GM23248 (cell line): Measurements from ENCODE around the gene TRMT2A. TPM values are rescaled to one million over a fixed set of nuclear protein-coding genes. Genes with fewer than 3 reads are reported as not detected.

Source experiments
- DNase-seq: peaks from one replicate; pipeline ENCODE4 v3.0.0-alpha.2; 2015
- H2AFZ ChIP-seq: fragments of 200-600 bp; sonication (generic); 2 replicates; pipeline ENCODE4 v1.6.1; 2016; ENCODE audit warnings: antibody characterized with exemption
- H3F3A ChIP-seq: fragments of 200-600 bp; sonication (generic); 2 replicates; pipeline ENCODE4 v1.6.1; 2016; ENCODE audit warnings: mild to moderate bottlenecking, antibody characterized with exemption, mixed run types; ENCODE audit not compliant: insufficient read depth
- H3K27ac ChIP-seq: fragments of 200-600 bp; sonication (generic); 2 replicates; pipeline ENCODE4 v1.5.1; 2016; ENCODE audit warnings: mild to moderate bottlenecking
- H3K27me3 ChIP-seq: fragments of 200-600 bp; sonication (generic); replicated peaks from 2 replicates; pipeline ENCODE4 v1.6.1; 2016; ENCODE audit warnings: mild to moderate bottlenecking; ENCODE audit not compliant: insufficient read depth
- H3K36me3 ChIP-seq: fragments of 200-600 bp; sonication (generic); 2 replicates; pipeline ENCODE4 v1.6.1; 2016; ENCODE audit warnings: low read depth, mild to moderate bottlenecking
- H3K4me1 ChIP-seq: fragments of 200-600 bp; sonication (generic); 2 replicates; pipeline ENCODE4 v1.6.1; 2016; ENCODE audit warnings: mild to moderate bottlenecking; ENCODE audit not compliant: insufficient read depth
- H3K4me2 ChIP-seq: fragments of 200-600 bp; sonication (generic); one replicate; pipeline ENCODE4 v1.6.1; 2016; ENCODE audit warnings: mild to moderate bottlenecking; ENCODE audit not compliant: unreplicated experiment
- H3K4me3 ChIP-seq: fragments of 200-600 bp; sonication (generic); 2 replicates; pipeline ENCODE4 v1.5.1; 2016; ENCODE audit warnings: mild to moderate bottlenecking
- H3K79me2 ChIP-seq: fragments of 200-600 bp; sonication (generic); 2 replicates; pipeline ENCODE4 v1.6.1; 2016; ENCODE audit warnings: mild to moderate bottlenecking; ENCODE audit not compliant: insufficient read depth
- H3K9ac ChIP-seq: fragments of 200-600 bp; sonication (generic); 2 replicates; pipeline ENCODE4 v1.6.1; 2016; ENCODE audit warnings: mild to moderate bottlenecking
- H3K9me2 ChIP-seq: fragments of 200-600 bp; sonication (generic); 2 replicates; pipeline ENCODE4 v1.6.1; 2016; ENCODE audit warnings: mixed run types, mild to moderate bottlenecking, moderate library complexity; ENCODE audit not compliant: insufficient read depth
- H3K9me3 ChIP-seq: fragments of 200-600 bp; sonication (generic); one replicate; pipeline ENCODE4 v1.6.1; 2017; ENCODE audit warnings: low read depth
- H4K20me1 ChIP-seq: fragments of 200-600 bp; sonication (generic); 2 replicates; pipeline ENCODE4 v1.6.0; 2016; ENCODE audit not compliant: insufficient read depth
- EZH2 ChIP-seq: fragments of 200-600 bp; sonication (generic); IDR thresholded peaks from 2 replicates; pipeline ENCODE4 v1.6.1; 2018; ENCODE audit warnings: antibody characterized with exemption, mild to moderate bottlenecking; ENCODE audit not compliant: insufficient read depth, poor library complexity, severe bottlenecking
- EZH2phosphoT487 ChIP-seq: fragments of 200-600 bp; sonication (generic); IDR thresholded peaks from 2 replicates; pipeline ENCODE4 v1.6.1; 2018; ENCODE audit warnings: antibody characterized with exemption, moderate library complexity, mild to moderate bottlenecking, low read depth; ENCODE audit not compliant: insufficient read depth
- WGBS, 2 experiments: methylation state at CpG; one replicate each; pipeline ENCODE4 v1.1.6; 2015 to 2017; ENCODE audit warnings: low lambda C conversion rate in 2 of 2, low coverage in 1 of 2; ENCODE audit errors: missing lambda C conversion rate in 2 of 2; 5-methylcytosine and 5-hydroxymethylcytosine counted together
- in situ Hi-C: fragments of 300-500 bp; cut with MboI; formaldehyde crosslinking; loops from 2 replicates; pipeline ENCODE4 v1.15.0; 2020
- polyA plus RNA-seq: library from polyadenylated mRNA; unstranded; fragments of >200 nt; fragmentation: Nextera tagmentation; extraction: Ambion mirVana; gene quantifications from 2 replicates; pipeline ENCODE4 v1.2.1, GENCODE V29; 2016
- total RNA-seq: library from RNA; depleted of rRNA; stranded (reverse); fragments of >200 nt; shearing (Covaris generic); gene quantifications from 2 replicates; pipeline ENCODE4 v1.2.3, GENCODE V29; 2014

TRMT2A gene
- total and polyA plus RNA-seq, 2 experiments from 2014 or later: 42.2 to 72.0 TPM

GRCh38 chr22:20095521-20095920 is 21.5 kb downstream of the TRMT2A start:
- no peak overlapping the region for H3K9ac ChIP-seq
- no peak overlapping the region for H3K4me3 ChIP-seq
- H3K4me2 ChIP-seq: no peak overlapping the region
- H3K9me3 ChIP-seq: no peaks in the 10 kb centered on the region
- no peaks in the 10 kb centered on the region for H3K9me2 ChIP-seq
- H3K27ac ChIP-seq: no peak overlapping the region
- no peaks in the 10 kb centered on the region for H4K20me1 ChIP-seq
- WGBS, 2 experiments: 99 to 100% methylated on average over 4 of the region's 4 CpGs
- H3K36me3 ChIP-seq: peaks cover 56% of the 10 kb centered on the region
- TF ChIP-seq EZH2: no peak
- no peak for TF ChIP-seq EZH2phosphoT487
- peaks cover 3% of the 10 kb centered on the region for H3K4me1 ChIP-seq
- DNase-seq: no peak
- no peak overlapping the region for H2AFZ ChIP-seq
- in situ Hi-C loops: no loop called here
- H3F3A ChIP-seq: peaks cover 9% of the 10 kb centered on the region; the same call in 1 of the 2 replicates
- H3K27me3 ChIP-seq: no peaks in the 10 kb centered on the region
- peaks cover 88% of the 10 kb centered on the region for H3K79me2 ChIP-seq

GRCh38 chr22:20094197-20094807 is 22.7 kb downstream of the TRMT2A start:
- Histone ChIP-seq H3K36me3 (peaks cover 66% of the 10 kb centered on the region), H3K27me3 (no peaks in the 10 kb centered on the region), H3K9me3 (no peaks in the 10 kb centered on the region), H3K9ac (no peak overlapping the region), H3K4me1 (peaks cover 9% of the 10 kb centered on the region), H3K4me3 (no peak overlapping the region), H4K20me1 (no peaks in the 10 kb centered on the region), H3K79me2 (peaks cover 83% of the 10 kb centered on the region), H3K27ac (no peak overlapping the region), H3F3A (peaks cover 14% of the 10 kb centered on the region), H3K4me2 (no peak overlapping the region), H3K9me2 (no peaks in the 10 kb centered on the region), H2AFZ (no peak overlapping the region)
- WGBS, 2 experiments: 96 to 97% methylated on average over 15 of the region's 15 CpGs
- TF ChIP-seq EZH2: no peak
- TF ChIP-seq EZH2phosphoT487: no peak
- in situ Hi-C loops: no loop called here
- no peak for DNase-seq

GRCh38 chr22:20093418-20094196 is 23.4 kb downstream of the TRMT2A start:
- Histone ChIP-seq H4K20me1 (no peaks in the 10 kb centered on the region; the same call in 1 of the 2 replicates), H3K9me2 (no peaks in the 10 kb centered on the region), H2AFZ (no peak overlapping the region), H3K36me3 (peaks cover 71% of the 10 kb centered on the region), H3K27me3 (no peaks in the 10 kb centered on the region), H3K9me3 (no peaks in the 10 kb centered on the region), H3K27ac (no peak overlapping the region), H3K4me2 (no peak overlapping the region), H3K4me1 (peaks cover 9% of the 10 kb centered on the region), H3K9ac (no peak overlapping the region), H3K79me2 (peaks cover 83% of the 10 kb centered on the region), H3K4me3 (no peak overlapping the region), H3F3A (peaks cover 14% of the 10 kb centered on the region)
- in situ Hi-C loops: no loop called here
- TF ChIP-seq EZH2phosphoT487 (no peak), EZH2 (no peak)
- 97 to 99% methylated on average over 13 of the region's 13 CpGs for WGBS, 2 experiments
- DNase-seq: no peak

GRCh38 chr22:20092477-20092854 is 24.6 kb downstream of the TRMT2A start:
- Histone ChIP-seq H3K4me3 (no peak overlapping the region), H3K79me2 (peaks cover 86% of the 10 kb centered on the region), H3K9me2 (no peaks in the 10 kb centered on the region), H3K36me3 (peaks cover 67% of the 10 kb centered on the region), H3F3A (peaks cover 14% of the 10 kb centered on the region), H3K9me3 (no peaks in the 10 kb centered on the region), H3K4me2 (no peak overlapping the region), H3K4me1 (peaks cover 9% of the 10 kb centered on the region), H4K20me1 (no peaks in the 10 kb centered on the region; the same call in 1 of the 2 replicates), H2AFZ (no peak overlapping the region), H3K27ac (no peak overlapping the region), H3K9ac (no peak overlapping the region), H3K27me3 (no peaks in the 10 kb centered on the region)
- no peak for DNase-seq
- TF ChIP-seq EZH2 (no peak), EZH2phosphoT487 (no peak)
- in situ Hi-C loops: no loop called here
- WGBS, 2 experiments: 87 to 90% methylated on average over 11 of the region's 11 CpGs
